Rectal smooth muscle tissue (tissue), 1 donor: ENCODE results near the gene DUSP15.

Source experiments
- H3K27ac ChIP-seq: one replicate; pipeline ENCODE4 v1.7.0; 2013; ENCODE audit warnings: low read depth, low read length, inconsistent platforms
- H3K27me3 ChIP-seq: one replicate; pipeline ENCODE4 v1.7.0; 2013; ENCODE audit warnings: low read length; ENCODE audit not compliant: control insufficient read depth, insufficient read depth
- H3K36me3 ChIP-seq: one replicate; pipeline ENCODE4 v1.7.0; 2013; ENCODE audit warnings: low read length; ENCODE audit not compliant: control insufficient read depth, insufficient read depth
- H3K4me1 ChIP-seq: one replicate; pipeline ENCODE4 v1.7.0; 2013; ENCODE audit warnings: low read length; ENCODE audit not compliant: control insufficient read depth, insufficient read depth
- H3K4me3 ChIP-seq: one replicate; pipeline ENCODE4 v1.7.0; 2013; ENCODE audit warnings: low read length
- H3K9ac ChIP-seq: one replicate; pipeline ENCODE4 v1.7.0; 2013; ENCODE audit warnings: low read length

DUSP15 gene

DNA sequence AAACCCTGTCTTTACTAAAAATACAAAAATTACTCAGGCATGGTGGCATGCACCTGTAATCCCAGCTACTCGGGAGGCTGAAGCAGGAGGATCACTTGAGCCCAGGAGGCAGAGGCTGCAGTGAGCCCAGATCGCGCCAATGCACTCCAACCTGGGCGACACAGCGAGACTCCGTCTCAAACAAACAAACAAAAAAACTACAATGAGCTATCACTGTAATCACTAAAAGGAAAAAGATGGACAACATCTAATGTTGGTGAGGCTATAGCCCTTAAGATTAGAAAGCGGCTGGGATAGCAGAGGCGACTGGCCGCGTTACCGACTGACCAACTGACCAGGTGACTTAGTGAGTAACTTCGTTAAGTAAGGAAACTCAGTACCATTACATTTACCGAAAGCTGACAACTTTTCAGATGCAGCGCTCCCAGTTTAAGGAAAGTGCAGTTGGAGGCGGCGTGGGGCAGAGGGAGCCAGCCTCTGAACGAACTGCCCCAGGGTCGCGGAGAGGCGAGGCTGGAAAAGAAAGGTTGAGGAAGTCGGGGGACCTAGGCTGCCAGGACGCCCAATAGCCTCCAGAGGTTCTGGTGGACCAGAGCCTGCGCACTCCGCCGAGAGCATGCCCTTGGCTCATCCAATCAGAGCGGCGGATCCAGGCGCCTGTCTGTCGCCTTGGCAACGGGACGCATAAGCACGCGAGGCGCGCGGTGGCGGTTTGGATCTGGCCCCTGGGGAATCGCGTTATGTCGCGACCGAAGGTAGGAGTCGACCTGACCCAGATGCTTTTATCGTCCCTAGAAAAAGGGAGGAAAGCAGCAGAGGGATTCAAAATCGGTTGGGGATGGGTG lies 9.0 kb upstream of the DUSP15 start:
- peak overlapping the region; percentile 40 for H3K27ac ChIP-seq
- H3K36me3 ChIP-seq = no peaks in the 10 kb centered on the region
- H3K4me1 ChIP-seq = no peaks in the 10 kb centered on the region
- no peaks in the 10 kb centered on the region for H3K27me3 ChIP-seq
- H3K9ac ChIP-seq = no peak overlapping the region
- H3K4me3 ChIP-seq = peak overlapping the region; percentile 92

DNA sequence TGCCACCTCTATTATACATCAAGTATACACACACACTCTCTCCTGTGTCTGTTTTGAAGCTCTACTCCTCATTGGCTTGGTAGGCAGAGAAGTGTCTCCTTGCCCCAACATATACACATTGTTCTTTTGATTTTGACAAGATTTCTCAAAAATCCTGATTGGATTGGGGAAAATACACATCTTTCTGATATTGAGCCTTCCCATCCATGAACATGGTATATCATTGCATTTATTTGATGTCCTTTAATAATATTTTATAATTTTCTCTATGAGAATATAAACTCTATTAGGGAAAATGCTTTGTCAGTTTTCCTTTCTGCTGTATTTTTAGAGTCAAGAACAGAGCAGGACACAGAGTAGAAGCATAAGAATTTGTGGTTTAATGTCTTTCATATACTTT lies 7.4 kb upstream of the DUSP15 start:
- Histone ChIP-seq H3K27me3 (no peaks in the 10 kb centered on the region), H3K36me3 (no peaks in the 10 kb centered on the region), H3K4me3 (no peak overlapping the region), H3K27ac (no peak overlapping the region), H3K9ac (no peak overlapping the region), H3K4me1 (no peaks in the 10 kb centered on the region)

DNA sequence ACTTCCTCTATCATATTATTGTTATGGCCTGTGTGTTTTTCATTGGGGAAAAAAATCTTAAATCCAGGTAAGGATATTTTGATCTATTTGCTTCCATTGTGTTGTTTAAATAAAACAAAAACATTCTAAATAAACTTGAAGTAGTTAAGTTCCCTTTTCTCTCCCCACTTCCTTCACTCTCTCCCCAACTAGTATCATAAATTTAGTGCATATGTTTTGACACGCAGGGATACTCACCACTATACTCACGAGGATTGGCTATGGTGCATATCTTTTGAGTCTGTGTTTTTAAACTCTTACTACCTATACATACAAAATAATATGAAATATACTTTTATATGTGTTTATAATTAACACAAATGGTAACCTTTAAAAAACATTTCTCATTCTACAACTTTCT lies 5.3 kb upstream of the DUSP15 start:
- Histone ChIP-seq H3K9ac (no peak overlapping the region), H3K27me3 (peaks cover 5% of the 10 kb centered on the region), H3K4me1 (no peaks in the 10 kb centered on the region), H3K4me3 (no peak overlapping the region), H3K27ac (no peak overlapping the region), H3K36me3 (no peaks in the 10 kb centered on the region)

DNA sequence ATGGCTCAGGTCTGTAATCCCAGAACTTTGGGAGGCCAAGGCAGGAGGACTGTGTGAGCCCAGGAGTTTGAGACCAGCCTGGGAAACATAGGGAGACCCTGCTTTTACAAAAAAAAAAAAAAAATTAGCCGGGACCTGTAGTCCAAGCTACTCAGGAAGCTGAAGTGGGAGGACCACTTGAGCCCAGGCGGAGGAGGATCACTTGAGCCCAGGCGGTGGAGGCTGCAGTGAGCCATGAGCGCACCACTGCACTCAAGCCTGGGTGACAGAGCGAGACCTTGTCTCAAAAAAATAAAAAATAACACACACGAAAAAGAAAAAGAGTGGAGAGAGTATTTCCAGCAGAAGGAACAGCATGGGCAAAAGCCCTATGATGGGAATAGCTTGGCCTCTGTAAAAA lies 2.1 kb upstream of the DUSP15 start:
- no peak overlapping the region for H3K9ac ChIP-seq
- H3K27ac ChIP-seq = no peak overlapping the region
- no peak overlapping the region for H3K4me3 ChIP-seq
- peaks cover 10% of the 10 kb centered on the region for H3K27me3 ChIP-seq
- no peaks in the 10 kb centered on the region for H3K4me1 ChIP-seq
- no peaks in the 10 kb centered on the region for H3K36me3 ChIP-seq

DNA sequence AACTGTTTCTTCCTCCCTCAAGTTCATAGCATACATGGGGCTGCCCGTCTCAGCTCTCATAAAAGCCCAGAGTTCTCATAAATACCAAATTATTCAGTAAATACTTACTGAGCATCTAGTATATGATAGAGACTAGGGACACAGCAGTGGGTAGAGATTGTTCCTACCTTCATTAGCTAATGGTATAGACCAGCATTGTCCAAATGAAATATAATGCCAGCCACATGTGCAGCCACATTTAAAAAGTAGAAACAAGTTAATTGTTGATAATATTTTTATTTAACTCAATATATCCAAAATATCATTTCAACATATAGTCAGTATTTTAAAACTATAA lies 1.3 kb upstream of the DUSP15 start:
- no peaks in the 10 kb centered on the region for H3K36me3 ChIP-seq
- H3K27me3 ChIP-seq = peaks cover 10% of the 10 kb centered on the region
- H3K9ac ChIP-seq = no peak overlapping the region
- no peak overlapping the region for H3K4me3 ChIP-seq
- no peaks in the 10 kb centered on the region for H3K4me1 ChIP-seq
- no peak overlapping the region for H3K27ac ChIP-seq

DNA sequence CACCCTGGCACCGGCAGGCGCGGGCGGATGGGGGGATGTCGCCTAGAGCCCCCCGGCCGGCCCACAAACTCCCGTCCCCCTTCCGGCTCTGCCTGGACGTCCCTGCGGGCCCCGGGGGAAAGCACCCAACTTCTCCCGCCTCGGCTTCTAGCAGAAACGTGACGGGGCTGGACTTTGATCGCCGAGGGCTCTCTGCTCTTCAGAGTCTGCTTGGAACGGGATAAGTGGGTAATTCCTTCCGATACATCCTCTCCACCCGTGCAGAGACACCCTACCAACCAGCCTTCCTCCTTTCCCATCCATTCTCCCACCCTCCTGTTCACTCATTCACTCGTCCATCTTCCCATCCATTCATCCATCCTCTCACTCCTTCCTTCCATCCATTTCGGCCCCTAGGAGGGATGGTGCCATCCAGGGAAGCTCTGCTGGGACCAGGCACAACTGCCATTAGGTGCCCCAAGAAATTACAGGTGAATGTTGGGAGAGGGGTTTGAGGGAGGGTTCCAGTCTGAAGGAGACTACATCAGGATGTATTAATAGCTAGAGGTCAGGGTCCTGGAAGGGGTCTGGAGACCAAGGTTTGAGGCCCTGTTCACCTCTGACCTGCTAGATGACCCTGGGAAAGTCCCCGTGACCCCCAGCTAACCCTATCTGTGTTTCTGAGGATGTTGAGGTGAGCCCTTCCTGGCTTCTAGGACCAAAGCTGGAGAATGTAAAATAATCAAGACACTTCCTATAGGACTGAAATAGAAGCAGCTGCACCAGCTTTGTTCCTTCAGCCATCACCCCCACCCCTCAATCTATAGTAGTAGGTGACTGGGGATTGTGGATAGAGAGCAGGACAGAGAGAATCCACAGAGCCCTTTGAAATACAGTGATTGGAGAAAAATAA lies 645 bp upstream of the DUSP15 start:
- Histone ChIP-seq H3K27ac (no peak overlapping the region), H3K4me3 (peak overlapping the region; percentile 66), H3K36me3 (no peaks in the 10 kb centered on the region), H3K4me1 (no peaks in the 10 kb centered on the region), H3K9ac (peak overlapping the region; percentile 13), H3K27me3 (peaks cover 10% of the 10 kb centered on the region)

DNA sequence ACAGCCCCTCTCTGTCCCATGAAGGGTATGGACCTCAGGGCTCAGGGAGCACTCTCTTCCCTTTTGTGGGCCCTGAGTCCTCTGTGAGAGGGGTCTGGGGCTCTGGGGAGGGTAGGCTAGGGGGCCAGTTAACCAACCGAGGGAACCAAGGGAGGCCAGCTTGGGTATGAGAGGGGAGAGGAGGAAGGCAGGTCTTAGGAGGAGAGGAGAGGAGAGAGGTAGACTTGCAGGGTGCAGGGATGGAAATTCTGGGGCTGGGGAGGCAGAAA lies 720 bp downstream of the DUSP15 start:
- Histone ChIP-seq H3K9ac (peak overlapping the region; percentile 7), H3K36me3 (no peaks in the 10 kb centered on the region), H3K4me3 (peak overlapping the region; percentile 66), H3K27me3 (peaks cover 10% of the 10 kb centered on the region), H3K27ac (no peak overlapping the region), H3K4me1 (no peaks in the 10 kb centered on the region)

DNA sequence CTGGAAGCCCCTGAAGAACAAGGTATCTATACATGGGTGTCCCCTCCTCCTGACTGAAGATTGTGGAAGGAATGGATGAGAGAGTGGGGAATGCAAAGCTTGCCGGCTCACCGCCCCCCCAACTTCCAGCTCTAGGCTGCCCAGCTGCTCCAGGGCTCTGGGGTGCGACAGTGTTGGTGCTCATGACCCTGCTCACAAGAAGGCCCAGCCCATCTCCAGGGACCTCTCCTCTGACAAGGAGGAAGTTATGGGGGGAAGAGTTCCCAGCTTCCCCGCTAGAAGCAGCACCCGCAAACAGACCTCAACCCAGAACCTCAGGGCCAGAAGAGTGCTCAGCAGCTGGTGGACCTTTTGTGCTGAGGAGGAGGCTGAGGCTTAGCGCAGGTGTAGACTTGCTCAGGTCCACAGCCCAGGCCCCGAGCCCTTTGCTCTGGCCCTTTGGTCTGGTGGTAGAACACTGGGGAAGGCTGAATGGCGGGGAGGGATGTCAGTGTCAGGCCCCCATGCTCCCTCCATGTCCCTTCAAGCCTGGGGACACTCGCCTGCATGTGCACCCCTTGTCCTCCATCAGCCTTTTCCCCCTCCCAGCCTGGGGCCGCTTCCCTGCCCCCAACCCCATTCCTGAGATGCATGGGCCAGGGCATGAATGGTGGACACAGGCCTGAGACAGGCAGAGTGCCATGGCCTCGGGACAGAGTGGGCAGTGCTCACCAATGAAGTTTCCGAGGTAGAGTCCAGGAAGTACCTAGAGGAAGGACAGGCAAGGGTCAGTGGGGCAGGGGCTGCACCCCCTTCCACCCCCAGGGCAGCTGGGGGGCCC lies 1.3 kb downstream of the DUSP15 start:
- Histone ChIP-seq H3K4me3 (no peak overlapping the region), H3K9ac (no peak overlapping the region)

DNA sequence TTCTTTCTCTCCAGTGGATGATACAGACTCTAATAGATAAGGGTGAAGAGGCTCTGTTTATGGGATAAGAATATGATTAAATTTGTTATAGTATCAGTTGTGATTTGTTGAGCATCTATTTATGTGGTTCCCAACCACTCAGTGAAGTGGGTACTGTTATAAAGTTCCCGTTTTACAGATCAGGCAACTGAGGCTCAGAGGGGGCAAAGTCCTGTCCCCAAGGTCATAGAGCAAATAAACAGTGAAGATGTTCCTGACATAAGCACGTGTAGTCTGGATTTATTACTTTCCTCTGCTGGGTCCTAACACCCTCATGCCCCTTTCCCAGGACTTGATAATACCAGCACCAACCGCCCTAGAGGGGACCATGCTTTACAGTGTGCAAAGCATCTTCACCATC lies 4.1 kb downstream of the DUSP15 start:
- Histone ChIP-seq H3K27ac (no peak overlapping the region), H3K27me3 (peaks cover 10% of the 10 kb centered on the region), H3K4me1 (no peaks in the 10 kb centered on the region), H3K4me3 (no peak overlapping the region), H3K36me3 (no peaks in the 10 kb centered on the region), H3K9ac (no peak overlapping the region)

More for the DNA sequence above, 1.3 kb downstream of the DUSP15 start:
- Histone ChIP-seq H3K27me3 (peaks cover 10% of the 10 kb centered on the region), H3K36me3 (no peaks in the 10 kb centered on the region), H3K27ac (no peak overlapping the region), H3K4me1 (no peaks in the 10 kb centered on the region)

DNA sequence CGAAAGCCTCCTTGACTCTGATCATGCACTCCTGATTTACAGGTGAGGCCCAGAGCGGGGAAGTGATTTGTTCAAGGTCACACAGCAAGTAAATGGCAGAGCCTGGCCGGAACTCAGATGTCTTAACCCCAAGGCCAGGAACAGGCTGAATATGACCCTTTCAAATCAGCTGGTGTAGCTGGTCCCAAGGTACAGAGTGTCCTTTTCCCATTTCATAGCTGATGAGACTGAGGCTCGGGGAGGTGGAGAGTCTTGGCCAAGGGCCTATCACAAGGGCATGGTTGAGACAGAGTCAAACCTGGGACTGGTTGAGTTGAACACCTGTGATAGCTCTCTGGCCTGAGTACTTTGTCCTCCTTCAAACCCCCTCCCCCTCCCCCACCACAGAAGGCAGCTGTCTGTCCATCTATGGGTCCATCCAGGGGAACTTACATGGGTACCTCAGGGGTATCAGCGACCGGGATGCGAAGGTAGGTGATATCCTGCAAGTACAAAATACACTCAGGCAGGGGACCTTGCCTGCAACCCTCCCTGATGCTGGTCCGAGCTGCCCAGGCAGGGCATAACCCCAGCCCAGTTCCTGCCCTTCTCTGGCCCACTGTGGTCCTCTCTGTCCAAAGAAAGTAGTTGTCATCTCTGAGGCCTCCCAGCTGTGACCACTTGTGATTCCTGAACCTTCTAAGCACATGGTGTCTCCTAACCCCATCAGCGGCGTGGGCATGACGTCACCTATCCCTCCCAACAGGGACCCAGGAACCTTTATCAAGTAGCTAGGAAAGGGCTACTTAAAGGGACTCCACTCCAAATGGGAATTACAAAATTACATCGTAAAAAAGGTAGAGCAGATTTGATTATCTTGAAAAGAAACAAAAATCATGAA lies 5.6 kb downstream of the DUSP15 start:
- H3K27me3 ChIP-seq = peaks cover 3% of the 10 kb centered on the region
- H3K9ac ChIP-seq = no peak overlapping the region
- no peak overlapping the region for H3K27ac ChIP-seq
- H3K4me1 ChIP-seq = no peaks in the 10 kb centered on the region
- H3K36me3 ChIP-seq = no peaks in the 10 kb centered on the region
- H3K4me3 ChIP-seq = no peak overlapping the region

DNA sequence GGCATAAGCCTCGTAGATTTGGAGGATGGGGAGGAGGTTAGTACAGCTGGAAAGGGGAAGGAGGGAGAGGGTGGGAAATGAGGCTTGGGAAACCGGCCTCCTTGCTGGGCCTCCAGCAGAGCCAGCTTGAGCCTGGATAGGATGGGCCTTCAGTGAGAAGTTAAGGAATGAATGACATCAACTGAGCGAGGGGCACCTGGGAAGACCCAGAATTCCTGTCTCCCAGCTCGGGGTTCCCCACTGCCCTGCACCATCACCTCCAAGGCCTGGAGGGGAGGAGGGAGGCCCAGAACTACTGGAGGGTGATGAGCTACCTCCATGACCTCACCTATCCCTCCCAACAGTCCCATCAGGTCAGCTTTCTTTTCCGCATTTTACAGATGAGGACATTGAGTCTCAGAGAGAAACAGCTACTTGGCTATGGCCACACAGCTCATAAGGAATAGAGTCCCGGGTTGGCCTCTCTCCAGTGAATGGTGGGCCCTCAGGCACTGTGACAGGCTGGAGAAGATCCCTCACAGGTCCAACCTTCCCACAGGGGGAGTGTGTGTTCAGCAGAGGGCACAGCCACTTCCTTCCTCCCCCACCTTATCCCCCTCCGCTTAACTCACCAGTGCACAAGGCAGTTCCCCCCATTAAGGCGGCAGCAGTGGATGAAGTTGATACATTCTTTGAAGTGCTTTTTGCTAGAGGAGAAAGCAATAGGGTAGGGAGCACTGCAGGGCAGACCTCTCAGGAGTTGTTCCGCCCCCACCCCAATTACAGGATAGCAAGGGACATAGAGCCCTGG lies 6.8 kb downstream of the DUSP15 start:
- no peaks in the 10 kb centered on the region for H3K36me3 ChIP-seq
- no peak overlapping the region for H3K9ac ChIP-seq
- H3K27ac ChIP-seq = no peak overlapping the region
- peaks cover 2% of the 10 kb centered on the region for H3K27me3 ChIP-seq
- H3K4me3 ChIP-seq = no peak overlapping the region
- no peaks in the 10 kb centered on the region for H3K4me1 ChIP-seq
